GM21526 (cell line): ENCODE measurements around the gene STAT3.
"Not testable (repeated sequence)": the region's sequence is repeated elsewhere in the genome, so short reads cannot be mapped to it uniquely, and the experiment has no call there.

Experiments used
- ATAC-seq: cut with Tn5 transposase; IDR thresholded peaks from one replicate; pipeline ENCODE4 v1.9.1; 2021; ENCODE audit warnings: moderate library complexity; ENCODE audit not compliant: unreplicated experiment, low FRiP score

Gene STAT3

DNA sequence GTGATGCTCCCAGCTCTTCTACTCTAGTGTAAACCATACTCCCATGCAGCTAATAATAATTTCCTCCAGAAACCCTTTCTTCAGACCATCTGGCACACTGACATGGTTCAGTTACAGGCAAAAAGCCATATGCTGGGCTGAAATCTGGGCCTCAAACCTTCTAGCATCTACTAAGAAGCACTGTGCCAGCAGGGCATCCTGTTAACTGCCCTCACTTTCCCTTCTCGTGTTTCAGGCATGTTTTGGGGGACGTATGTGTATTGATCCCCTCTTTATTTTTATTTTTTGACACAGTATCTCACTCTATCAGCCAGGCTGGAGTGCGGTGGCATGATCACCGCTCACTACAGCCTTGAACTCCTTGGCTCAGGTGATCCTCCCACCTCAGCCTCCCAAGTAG lies 66.7 kb downstream of the STAT3 start:
- no peak for ATAC-seq

DNA sequence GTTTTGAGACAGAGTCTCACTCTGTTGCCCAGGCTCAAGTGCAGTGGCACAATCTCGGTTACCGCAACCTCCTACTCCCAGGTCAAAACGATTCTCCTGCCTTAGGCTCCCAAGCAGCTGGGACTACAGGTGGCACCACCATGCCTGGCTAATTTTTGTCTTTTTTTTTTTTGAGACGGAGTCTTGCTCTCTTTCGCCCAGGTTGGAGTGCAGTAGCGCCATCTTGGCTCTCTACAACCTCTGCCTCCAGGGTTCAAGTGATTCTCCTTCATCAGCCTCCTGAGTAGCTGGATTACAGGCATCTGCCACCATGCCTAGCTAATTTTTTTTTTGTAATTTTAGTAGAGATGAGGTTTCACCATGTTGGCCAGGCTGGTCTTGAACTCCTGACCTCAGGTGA lies 70.3 kb downstream of the STAT3 start:
- not testable (repeated sequence) for ATAC-seq

GRCh38 chr17:42317266-42317845 lies 70.9 kb downstream of the STAT3 start:
- ATAC-seq = no peak

DNA sequence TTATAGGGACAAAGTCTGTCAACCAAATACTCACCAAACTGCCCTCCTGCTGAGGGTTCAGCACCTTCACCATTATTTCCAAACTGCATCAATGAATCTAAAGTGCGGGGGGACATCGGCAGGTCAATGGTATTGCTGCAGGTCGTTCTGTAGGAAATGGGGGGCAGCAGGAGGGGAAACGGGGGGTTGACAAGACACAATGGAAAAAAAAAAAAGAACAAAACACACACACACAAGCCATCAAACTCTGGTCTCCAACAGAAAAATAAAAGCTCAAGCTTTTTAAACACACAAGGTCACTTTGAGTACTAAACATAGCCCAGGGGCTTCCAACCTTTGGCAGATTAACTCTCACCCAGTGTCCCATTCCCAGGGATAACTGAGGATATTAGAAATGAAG lies 71.5 kb downstream of the STAT3 start:
- no peak for ATAC-seq

- ATAC-seq = no peak
Measured at GRCh38 chr17:42315402-42316156, 72.7 kb downstream of the STAT3 start.

DNA sequence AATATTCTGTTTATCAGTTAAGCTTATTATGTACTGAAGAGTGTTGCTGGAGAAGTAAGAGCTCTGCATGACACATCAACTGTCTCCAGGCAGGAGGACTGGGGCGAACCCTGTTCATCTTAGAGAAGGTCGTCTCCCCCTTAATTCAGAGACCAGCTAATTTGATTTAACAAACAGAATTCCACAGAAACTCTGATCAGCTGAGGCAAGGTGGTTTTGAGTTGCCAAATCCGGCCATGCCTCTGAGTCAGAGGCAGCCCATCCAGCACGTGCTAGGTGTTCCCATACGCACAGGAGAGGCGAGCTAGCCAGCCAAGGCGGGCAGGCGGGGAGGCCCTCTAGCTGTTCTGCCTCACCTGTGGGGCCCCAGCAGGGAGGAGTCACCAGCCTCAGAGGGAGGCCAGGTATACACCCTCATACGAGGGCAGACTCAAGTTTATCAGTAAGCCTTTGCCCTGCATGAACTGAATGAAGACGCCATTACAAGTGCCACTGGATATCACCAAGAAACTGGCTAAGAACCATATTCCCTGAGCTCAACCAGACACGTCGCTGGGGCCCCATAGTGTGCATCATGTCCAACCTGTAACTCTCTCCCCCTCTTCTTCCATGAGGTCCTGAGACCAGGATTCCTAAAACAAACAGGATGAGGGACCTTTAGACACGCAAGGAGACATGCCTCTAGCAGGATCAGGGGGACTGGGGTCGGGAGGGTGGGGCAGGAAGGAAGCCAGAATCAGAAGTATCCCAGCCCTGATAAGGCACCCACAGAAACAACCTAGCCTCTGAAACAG lies 74.3 kb downstream of the STAT3 start:
- no peak for ATAC-seq

GRCh38 chr17:42313389-42313772 lies 74.9 kb downstream of the STAT3 start:
- no peak for ATAC-seq

- ATAC-seq = no peak
Measured at GRCh38 chr17:42312285-42313130, 75.7 kb downstream of the STAT3 start.

DNA sequence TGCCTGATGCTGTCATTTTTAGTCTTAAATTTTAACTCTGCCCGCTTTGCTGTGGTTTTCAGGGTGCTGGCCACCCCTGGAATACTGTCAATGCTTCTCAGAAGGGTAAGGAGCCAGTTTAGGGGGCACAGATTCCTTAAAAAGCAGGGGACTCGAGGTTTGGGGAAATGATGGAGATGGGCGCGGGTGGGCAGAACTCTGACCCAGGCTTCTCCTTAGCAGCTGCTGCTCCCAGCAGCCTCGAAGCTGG lies 76.3 kb downstream of the STAT3 start:
- no peak for ATAC-seq

GRCh38 chr17:42311240-42312034 lies 76.8 kb downstream of the STAT3 start:
- no peak for ATAC-seq

DNA sequence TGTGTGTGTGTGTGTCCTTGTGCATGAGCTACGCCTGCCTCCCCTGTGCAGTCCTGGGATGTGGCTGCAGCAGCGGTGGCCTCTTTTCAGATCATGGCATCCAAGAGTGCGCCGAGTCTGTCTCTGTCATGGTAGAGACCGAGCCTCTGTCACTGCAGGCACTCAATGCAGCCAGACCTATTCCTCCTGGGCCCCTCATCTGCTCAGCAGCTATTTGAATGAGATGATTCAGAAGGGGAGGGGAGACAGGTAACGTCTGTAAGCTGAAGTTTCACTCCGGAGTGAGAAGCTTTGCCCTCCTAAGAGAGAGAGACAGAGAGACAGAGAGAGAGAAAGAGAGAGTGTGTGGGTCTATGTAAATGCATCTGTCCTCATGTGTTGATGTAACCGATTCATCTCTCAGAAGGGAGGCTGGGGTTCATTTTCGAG lies 77.4 kb downstream of the STAT3 start:
- ATAC-seq = no peak

GRCh38 chr17:42309986-42310786 lies 78.1 kb downstream of the STAT3 start:
- no peak for ATAC-seq

- ATAC-seq = no peak
Measured at GRCh38 chr17:42309142-42309541, 79.1 kb downstream of the STAT3 start.

- no peak for ATAC-seq
Measured at GRCh38 chr17:42308446-42308845, 79.8 kb downstream of the STAT3 start.

DNA sequence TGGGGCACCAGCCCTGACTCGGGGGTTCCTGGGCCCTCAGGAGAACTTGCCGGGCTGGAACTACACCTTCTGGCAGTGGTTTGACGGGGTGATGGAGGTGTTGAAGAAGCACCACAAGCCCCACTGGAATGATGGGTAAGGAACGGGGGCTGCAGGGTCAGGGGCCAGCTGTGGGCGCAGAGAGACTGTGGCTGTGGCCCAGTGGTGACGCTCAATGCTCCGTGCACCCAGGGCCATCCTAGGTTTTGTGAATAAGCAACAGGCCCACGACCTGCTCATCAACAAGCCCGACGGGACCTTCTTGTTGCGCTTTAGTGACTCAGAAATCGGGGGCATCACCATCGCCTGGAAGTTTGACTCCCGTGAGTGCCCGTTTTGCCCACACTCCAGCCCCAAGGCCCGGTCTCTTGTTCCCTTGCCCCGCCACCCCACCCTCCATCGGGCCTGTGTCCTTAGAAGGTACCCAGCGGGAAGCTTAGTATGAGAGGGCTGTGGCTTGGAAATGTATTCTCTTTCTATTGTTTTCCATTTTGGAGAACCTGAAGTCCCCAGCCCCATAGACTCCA lies 80.8 kb downstream of the STAT3 start:
- no peak for ATAC-seq

DNA sequence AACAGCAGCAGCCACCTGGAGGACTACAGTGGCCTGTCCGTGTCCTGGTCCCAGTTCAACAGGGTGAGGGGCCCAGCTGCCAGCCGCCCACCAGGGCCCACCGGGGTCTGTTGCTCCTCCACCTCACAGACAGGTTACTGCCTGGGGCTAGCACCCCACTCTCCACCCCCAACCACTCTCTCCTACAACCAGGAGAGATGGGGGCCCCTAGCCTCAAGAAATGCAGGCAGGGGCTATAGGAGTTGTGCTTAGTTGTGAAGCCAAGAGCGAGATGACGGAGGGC lies 81.9 kb downstream of the STAT3 start:
- no peak for ATAC-seq

- ATAC-seq = no peak
Measured at GRCh38 chr17:42305543-42306384, 82.5 kb downstream of the STAT3 start.

DNA sequence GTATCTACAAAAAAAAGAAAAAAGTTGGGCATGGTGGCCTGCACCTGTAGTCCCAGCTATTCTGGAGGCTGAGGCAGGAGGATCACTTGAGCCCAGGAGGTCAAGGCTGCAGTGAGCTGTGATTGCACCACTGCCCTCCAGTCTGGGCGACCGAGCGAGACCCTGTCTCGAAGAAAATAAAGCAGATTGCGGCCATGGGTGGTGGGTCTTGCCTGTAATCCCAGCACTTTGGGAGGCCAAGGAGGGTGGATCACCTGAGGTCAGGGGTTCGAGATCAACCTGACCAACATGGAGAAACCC lies 83.3 kb downstream of the STAT3 start:
- ATAC-seq = not testable (repeated sequence)
